Measurements from ENCODE around the gene APOL2.
"Not testable (repeated sequence)": the region's sequence is repeated elsewhere in the genome, so short reads cannot be mapped to it uniquely, and the experiment has no call there.

The APOL2 gene

DNA sequence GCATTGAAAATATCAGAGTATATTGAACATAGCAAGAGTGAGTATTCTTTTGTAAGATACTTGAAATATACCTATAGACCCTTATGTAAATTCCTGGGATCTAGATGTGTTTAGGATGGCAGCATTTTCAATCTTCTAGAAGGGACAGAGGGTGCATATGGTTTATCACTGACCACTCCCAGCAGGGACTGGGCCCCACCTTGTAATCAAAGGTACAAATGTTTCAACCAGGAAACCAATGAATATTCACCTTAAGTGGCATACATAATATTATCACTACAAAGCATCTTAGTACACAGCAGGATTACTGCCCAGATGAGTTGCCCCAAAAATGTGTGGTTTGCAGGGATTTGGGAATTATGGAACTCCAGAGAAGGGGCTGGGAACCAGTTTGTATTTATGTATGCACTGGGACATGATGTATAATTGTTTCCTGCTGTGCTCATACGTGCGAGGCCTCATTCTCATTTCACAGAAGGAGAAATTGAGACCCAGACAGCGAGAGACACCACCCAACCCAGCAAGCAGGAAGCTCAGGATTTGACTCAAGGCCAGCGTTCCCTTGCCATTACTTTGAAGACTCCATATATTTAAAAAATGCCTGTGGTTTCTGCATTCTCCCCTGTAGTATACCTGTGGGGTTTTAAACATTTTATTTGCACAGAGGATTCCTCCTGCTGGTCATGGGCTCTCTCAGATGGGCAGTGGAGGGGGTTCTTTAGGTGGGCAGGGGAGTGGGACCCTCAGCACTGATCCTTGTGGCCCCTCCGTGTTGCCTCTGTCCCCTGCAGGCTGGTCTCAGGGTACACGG, 42.9 kb downstream of the APOL2 start:
- DNase-seq (ENCODE audit: low spot score), result no peak

DNA sequence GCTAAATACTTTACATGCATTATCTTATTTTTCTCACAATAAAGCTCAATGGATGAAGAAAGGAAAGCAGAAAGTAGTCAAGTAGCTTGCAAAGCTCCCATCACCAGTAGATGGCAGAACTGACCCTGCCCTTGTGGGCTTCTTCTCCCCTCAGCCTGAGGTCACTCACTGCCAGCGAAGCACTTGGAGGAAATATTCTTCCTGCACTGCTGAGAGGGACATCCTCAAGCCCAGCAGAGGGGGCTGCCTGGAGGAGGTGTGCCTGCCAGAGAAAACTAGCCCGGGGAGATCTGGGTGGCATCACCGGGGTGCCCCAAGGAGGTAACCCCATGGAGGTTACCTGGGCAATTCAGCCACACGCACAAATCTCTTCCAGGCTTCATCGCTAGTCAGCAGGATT, 44.4 kb downstream of the APOL2 start:
- DNase-seq (ENCODE audit: low spot score), result peak; percentile 62

DNA sequence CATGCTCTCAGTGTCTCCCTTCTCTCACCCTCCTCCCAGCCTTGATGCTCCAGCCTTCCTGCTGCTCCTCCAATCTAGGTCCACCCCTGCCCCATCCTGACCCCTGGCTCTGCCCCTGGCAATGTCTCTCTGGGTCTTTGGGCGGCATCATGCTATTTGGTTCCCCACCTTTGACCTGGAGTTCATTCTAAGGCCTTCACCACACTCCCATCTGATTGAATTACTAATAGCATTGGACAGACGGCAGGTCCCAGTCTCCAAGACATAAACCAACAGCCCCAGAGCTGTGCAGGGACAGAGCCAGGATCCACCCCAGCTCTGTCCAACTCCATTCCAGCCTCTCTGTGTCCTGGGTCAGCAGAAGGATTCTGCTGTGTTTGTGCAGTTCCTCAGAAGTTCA, 44.9 kb downstream of the APOL2 start:
- DNase-seq (ENCODE audit: low spot score), result no peak

DNA sequence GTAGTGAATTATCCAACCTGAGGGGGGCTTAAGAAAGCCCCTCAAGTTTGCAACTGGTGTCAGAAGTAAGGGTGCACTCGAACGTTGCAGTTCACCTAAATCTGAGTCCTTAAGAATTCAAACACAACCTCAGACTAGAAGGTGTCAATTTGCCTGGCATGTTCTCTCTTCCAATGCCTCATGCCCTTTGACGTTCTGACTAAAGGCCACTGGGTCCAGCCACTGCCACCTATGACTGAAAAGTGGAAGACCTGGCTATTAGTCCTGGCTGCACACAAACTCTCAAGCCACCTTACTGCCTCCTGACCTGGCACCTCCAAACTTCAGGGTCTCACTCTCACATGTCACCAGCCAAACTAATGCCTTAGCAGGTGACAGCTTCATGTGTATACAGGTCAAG, 45.8 kb downstream of the APOL2 start:
- no peak for DNase-seq (ENCODE audit: low spot score)

DNA sequence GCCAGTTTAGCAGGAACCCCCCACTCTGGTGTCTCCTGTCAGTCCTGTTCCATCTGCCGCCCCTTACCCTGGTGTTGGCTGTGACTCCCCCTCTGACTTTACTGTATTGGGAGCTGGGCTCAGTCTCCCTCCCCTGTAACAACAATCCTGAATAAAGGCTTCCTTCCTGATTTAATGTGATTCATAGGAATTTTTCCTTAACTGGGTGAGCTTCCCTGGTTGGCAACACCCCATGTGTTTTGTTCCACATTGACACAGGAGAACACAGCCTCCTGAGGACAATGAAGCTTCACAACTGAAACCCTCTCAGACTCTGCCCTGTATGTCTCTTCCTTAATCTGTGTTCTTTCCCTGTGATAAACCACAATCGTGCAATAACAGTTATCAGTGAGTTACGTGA, 46.2 kb downstream of the APOL2 start:
- no peak for DNase-seq (ENCODE audit: low spot score)

DNA sequence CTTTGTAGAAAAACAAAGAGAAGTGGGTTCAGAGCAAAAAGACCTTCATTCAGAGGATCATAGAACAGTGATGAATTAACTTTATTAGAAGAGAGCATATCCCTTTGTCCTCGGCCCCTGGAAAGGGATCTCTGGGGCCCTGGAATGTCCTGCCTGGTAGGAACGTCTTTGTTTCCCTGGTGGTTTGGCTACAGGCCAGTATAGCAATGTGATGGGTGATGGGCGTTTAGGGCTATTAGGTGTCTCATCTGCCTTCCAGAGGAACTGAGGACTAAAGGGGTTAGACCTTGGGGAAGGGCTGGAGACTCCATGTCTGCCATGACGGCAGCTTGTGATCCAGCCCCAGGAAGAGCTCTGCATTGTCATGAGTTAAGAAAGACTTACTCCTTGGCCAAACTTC, 46.8 kb downstream of the APOL2 start:
- DNase-seq (ENCODE audit: low spot score), result no peak

DNA sequence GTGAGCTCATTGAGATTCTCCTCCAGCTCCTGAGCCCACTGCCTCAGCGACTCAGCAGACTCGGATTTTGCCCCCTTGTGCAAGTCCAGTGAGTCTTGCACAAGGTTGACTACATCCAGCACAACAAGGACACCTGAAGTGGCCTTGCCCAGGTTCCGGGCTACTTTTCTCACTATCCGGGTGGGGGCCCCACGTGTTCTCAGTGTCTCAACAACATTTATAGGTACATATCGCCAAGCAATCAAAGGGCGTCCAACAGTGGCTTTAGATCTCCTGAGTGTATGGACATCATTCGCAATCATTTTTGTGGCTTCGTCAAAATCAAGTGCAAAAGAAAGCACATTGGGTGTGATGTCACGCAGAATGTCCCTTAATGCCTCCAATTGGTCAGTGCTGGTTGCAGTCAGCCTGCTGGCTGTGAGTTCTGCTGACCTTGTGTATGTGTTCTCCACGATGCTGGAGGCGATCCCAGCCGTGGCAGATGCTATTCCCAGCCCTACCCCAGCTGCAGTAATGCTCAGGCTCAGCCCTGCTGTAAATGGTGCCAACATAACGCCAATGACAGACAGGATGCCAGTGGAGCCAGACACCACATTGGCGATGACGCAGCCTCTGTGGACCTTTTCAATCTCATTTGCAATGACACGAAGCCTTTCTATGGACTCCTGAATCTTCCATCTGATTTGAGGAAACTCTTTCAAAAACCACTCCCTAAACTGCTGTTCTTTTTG, 48.1 kb downstream of the APOL2 start:
- DNase-seq (ENCODE audit: low spot score), result no peak

DNA sequence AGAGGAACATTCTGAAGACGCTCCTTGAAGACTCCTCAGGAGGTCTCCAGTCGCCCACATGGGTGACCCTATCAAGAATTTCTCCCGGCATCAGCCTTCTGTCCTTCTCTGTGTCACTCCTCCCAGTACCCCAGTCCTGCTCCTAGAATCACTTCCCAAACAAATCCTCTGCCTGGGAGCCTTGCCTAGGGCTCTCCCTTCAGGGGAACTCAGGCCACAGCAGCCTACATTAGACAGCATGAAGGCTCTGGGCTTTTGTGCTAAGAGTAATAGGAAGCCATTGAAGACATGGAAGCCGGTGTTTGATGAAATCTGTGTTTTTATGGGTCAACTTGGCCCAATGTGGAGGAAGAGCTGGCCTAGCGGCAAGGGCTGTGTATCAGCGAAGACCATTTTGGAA, 51.5 kb downstream of the APOL2 start:
- DNase-seq (ENCODE audit: low spot score), result not testable (repeated sequence)

DNA sequence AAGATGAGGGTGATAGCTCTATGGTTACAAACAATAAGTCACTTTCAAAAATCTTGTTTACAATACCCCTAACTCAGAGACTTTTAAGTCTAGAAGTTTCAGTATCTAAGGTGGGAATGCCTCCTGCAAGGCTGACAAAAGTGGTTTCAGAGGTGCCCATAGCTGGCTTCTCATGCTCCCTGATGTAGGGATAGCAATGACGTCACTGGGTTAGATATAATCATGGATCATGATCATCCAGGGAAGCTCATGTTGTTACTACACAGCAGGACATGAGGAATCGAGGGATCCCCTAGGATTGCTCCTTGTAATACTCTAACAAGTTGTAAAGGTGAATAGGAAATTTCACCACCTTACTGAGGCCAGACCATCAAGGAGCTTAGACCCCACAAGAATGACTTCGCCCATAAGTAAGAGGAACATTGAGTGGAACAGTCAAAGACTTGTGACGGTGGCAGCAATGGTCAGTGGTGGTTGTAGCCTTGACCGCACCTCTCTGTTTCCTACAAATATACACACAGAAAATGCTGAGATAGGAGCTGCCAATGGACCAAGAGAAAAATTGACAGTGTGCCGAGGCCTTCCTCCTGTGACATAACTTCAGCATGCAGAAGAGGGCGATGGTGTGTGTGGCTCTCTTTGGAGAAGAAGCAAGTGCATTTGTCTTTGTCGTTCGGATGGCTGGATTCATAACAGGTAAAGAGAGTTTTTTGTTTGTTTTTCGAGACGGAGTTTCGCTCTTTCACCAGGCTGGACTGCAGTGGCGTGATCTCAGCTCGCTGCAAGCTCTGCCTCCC, 53.3 kb downstream of the APOL2 start:
- DNase-seq (ENCODE audit: low spot score), result no peak

DNA sequence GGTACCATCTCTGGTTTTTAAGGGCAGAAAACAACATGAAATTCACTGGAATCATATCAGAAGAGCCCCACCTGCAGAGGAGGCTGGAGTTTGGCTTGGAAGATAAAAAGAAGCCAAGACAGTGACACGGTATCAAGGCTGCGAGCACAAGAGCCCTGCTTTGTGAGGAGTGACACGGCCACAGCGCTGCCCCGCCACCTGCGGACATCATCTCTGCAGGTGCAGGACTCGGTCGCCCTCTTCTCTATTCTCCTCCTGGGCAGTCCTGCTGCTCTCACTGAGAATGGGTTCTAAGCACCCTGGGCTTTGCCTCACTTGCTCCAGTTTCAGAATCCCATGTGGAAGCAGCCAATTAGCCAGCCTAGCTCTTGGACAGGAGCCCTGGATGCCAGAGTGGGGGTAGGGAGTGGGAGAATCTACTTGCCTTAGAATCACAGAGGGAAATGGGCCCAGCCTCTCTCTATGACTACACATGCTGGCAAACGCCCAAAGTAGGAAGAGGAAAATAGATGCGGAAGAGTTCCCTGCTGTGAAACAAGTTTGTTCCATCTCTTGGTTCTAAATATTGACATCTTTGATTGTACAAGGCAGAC, 54.8 kb downstream of the APOL2 start:
- DNase-seq (ENCODE audit: low spot score), result no peak

DNA sequence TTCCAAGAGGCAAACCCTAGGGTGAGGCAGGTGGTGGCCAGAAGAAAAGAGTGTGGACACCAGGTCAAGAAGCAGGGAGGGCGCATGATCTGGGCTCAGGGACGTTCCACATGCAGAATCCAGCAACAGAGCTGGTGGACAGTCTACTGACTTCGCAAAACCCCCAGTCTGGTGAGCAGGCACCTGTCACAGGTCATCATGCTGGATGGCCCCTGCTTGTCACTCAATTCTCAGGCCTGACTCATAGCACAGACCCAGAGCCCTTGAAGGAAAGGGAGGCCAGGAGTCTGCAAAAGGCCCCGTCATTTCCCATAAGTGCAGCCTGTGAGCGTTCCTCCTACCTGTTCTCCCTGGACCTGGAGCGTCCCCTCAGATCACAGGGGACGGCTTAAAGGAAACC, 55.9 kb downstream of the APOL2 start:
- DNase-seq (ENCODE audit: low spot score), result no peak

DNA sequence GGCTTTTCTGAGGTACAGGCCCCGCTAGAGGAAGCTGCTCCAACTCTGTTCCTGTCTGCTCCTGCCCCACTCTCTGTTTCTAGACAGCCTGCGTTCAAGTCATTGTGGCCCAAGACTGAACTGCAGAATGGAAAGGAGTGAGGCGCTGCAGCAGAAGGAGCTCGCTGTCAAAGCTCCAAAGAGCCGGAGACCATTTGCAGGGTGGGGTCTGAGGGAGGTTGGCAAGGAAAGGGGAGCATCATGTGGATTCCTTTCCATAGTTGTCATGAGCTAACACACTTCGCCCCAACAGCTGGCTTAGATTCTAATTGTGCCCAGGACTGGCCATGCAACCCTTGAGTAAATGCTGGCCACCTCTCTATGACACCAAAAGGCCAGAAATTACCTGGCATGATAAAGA, 56.5 kb downstream of the APOL2 start:
- no peak for DNase-seq (ENCODE audit: low spot score)

DNA sequence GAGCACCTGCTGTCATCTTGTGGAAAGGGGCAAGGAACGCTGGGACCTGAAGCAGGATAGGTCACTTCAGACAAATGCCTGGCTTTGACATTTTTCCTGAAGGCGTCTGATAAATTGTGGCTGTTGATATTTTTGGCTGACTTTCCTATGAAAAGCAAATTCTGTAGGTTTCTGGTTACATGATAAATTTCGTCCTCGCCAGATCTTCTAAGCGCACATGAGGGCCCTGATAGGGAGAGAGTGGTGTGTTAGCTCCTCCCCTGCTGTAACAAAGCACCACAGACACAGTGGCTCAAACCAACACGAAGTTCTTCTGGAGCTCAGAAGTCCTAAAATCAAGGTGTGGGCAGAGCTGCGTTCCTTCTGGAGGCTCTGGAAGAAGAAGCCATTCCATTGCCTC, 57.3 kb downstream of the APOL2 start:
- DNase-seq (ENCODE audit: low spot score), result no peak

DNA sequence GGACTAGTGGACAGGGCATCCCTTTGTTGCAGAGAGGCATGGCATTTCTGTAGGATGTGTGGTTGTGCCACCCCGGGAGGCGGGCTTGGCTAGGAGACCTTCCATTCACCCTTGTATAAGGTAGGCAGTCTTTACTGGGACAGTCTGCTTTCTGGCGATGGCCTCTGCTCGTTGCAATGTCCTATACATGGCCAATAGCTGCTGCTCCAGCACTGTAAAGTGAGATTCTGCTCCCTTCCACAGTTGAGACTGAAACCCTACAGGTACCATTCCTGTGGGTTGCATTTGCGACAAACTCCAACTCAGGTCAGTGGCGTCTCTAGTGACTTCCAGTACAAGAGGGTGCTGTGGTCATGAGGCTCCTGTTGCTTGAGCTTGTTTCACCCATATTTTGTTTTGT, 58.4 kb downstream of the APOL2 start:
- no peak for DNase-seq (ENCODE audit: low spot score)

DNA sequence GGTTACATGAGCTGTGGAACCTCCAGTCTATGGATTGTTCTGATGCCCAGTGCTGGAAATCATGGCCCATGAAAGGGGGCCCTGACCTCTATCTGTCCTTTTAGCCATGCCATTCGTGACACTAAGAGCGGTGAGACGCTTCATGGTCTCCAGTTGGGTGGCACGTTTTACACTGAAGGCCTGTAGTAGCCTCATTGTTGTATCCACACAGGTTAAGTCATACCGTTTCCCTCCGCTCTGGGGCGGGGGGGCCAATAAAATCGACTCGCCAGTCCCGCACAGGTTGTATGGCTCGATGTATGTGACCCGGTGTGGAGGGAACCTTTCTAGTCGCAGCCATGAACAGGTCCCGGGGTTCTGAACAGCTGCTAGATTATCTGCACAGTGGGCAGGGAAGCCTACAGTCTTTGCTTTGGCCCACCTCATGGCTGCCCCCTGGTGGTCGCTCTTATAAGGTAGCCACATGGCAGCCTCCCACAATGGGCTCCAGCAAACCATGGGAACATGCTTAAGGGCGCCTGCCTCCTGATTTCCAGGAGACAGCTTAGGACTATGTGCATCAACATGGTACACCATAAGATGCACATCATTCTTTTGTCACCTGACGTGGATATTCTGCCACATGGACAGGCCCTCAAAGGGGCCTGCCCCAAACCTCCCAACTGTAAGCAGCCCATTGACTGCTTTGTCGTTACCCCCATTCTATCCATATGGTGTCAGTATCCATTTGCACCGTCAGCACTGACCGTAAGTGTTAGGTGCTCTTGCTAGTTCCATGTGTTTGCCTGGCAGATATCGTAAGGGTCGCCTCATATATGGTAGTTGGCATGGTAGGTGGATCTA, 59.1 kb downstream of the APOL2 start:
- peak; percentile 76 for DNase-seq (ENCODE audit: low spot score)

DNA sequence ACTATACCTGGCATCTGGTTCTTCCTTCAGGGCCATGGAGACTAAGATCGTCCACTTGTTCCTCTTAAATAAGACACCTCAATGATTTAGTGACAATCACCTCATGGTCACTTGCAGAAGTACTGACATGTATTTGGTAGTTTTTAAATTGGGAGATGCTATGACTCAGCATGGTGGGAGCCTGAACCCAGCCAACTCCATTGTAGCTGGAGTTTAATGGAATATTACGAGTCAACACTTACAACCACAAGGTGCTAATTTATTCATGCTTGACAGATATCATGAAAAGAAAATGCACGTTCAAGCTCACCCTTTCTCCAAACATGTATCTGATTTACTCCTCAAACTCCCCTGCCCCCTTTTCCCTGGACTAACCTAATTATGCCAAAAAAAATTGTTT, 62.2 kb downstream of the APOL2 start:
- no peak for DNase-seq (ENCODE audit: low spot score)

Measured in D341Med (cell line).